NCI-H2196 (cell line): ENCODE measurements around the gene BTBD3.

Experiments
- DNase-seq: peaks from one replicate; lab custom pipeline; 2025; ENCODE audit not compliant: unreplicated experiment; lab: John Stamatoyannopoulos, UW

BTBD3 gene

DNA sequence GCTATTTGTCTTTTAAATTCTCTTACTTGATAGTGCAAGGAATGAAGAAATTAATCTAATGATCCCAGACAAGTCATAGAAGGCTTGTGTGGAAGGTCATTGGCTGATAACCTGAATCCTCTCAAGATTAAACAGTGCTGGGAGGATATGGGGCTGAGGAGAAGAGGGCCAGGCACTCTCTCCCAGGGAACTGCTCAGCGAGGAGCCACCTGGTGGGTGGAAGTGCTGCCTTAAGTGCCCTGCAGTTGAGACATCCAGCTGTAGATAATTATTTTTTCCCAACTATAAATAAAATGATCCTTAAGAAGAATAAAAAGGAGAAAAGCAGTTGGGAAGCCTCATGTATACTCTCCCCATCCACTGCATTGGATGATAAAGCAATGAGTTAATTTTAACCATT, 47.9 kb downstream of the BTBD3 start:
- DNase-seq = no peak

DNA sequence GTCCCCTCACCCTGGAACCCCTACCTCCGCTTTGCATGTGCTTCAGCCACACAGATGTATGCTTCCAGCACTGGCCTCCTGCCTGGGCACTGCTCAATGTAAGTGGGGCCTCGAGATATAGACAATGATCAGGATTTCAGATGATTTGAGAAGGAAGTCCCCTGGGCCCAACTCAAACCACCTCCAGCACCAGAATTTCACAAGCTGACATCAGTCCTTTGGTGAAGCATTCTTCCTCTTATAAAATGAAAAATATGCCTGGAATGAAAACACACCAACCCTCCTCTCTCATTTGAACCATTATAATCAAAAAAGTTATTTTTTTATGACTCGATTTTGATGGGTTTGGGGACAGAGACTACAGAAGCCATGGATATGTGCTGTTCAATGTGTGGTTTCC, 48.5 kb downstream of the BTBD3 start:
- DNase-seq = no peak

DNA sequence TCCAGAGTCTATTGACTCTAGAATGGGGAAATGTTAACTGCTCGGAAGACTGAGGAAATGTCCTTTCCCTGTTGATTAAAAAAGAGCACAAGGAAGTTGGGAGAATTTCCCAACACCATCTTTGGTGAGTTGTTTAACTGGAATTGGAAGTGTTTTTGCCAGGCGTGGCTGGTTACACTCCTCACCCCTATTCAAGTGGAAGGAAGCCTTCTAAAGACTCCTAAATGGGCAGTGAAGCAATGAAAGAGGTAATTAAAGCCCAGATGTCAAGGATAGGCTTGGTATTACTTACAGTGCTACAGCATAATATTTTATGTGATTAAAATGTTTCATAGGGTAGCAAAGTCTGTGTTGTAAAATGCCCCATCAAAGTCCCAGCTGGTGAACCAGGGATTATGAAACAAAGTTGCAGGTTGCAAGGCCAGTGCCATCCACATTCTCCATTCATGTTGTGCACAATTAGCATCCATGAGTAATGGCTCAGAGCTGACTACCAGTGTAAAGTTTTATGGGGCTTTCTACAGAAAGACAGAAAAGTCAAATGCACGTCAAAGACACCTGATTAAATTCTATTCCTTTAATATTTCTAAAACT, 52.6 kb downstream of the BTBD3 start:
- DNase-seq = no peak

DNA sequence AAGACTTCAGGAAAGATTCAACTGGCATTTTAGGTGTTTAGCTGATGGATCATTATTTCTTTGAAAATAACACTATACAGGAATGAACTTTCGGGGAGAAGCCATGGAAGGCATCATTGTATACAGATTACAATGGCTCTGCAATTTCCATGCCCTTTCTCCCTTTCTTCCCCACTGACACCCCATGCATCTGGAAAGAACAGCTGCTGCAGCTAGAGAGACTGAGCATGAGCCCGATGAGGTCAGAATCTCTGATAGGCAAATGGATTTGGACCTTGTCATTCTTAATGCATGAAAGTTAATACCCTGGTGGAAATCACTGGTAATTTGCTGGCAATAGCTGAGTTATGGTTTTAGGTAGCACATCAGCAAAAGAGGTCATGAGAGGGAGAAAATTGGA, 54.8 kb downstream of the BTBD3 start:
- no peak for DNase-seq
